Measurements from ENCODE around the gene TMBIM6.
A peak's percentile ranks its signal among the peaks of the same experiment; 100 is the strongest.

The TMBIM6 gene

DNA sequence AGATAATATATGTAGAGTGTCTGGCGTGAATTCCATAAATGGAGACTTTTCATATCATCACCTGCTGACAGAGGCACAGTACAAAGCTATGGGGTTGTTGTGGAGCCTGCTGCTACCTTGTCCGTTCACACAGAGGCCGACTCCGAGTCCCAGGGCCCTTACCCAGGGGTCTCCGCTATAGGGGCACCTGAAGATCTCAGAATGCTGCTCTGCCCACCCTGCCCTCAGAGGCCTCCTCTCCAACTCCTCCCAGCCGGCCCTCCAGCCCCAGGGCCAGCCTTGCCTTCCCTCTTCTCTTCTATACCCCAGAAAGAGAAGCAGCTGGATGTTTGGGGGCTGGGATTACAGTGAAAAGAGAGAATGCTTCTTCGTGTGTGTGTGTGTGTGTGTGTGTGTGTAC is 65.5 kb downstream of the TMBIM6 start (continued):
- TF ChIP-seq ZNF112 (tag by site-specific recombination; IDR thresholded peaks at IDR 0.05) (no peak), ZNF549 (tag by site-specific recombination; IDR thresholded peaks at IDR 0.05) (no peak), HOXA7 (CRISPR knock-in tag; IDR thresholded peaks at IDR 0.05; ENCODE audit: borderline replicate concordance) (no peak), ZNF175 (tag by site-specific recombination; IDR thresholded peaks at IDR 0.05) (no peak), ZNF624 (tag by site-specific recombination; IDR thresholded peaks at IDR 0.05) (no peak)

- Histone ChIP-seq H3K9me3 (ENCODE audit: control insufficient read depth, insufficient read depth, low read depth, low read length) (no peaks in the 10 kb centered on the region), H3K4me3 (ENCODE audit: low read depth, low read length) (no peak overlapping the region), H3K27ac (ENCODE audit: extremely low read depth, low read depth, low read length) (no peak overlapping the region), H3K4me1 (ENCODE audit: control insufficient read depth, insufficient read depth, low read length) (no peaks in the 10 kb centered on the region), H3K36me3 (ENCODE audit: control insufficient read depth in 2 of 2, insufficient read depth in 1 of 2, low read length in 2 of 2) (peaks cover 0 to 45% of the 10 kb centered on the region in 2 experiments; a peak in 2 of 3 replicates)
- CTCF ChIA-PET: interaction anchor here (0.6 to 1.6 kb wide), 2 partner anchors 30 to 364 kb away, joined by 3 to 5 read pairs; no protein-coding TSS in a partner anchor
- POLR2A ChIA-PET: interaction anchor here (0.6 to 0.9 kb wide), 2 partner anchors 27 to 35 kb away, joined by 3 to 8 read pairs; partner anchors contain the start of gene BCDIN3D
- TF ChIP-seq ZNF529 (tag by site-specific recombination; IDR thresholded peaks at IDR 0.05; ENCODE audit: insufficient replicate concordance) (no peak), ZBTB44 (tag by site-specific recombination; IDR thresholded peaks at IDR 0.05) (no peak), ZNF24 (tag by site-specific recombination; IDR thresholded peaks at IDR 0.05) (no peak)
These were observed 66.7 kb downstream of the TMBIM6 start for GRCh38 chr12:49807991-49808580.

DNA sequence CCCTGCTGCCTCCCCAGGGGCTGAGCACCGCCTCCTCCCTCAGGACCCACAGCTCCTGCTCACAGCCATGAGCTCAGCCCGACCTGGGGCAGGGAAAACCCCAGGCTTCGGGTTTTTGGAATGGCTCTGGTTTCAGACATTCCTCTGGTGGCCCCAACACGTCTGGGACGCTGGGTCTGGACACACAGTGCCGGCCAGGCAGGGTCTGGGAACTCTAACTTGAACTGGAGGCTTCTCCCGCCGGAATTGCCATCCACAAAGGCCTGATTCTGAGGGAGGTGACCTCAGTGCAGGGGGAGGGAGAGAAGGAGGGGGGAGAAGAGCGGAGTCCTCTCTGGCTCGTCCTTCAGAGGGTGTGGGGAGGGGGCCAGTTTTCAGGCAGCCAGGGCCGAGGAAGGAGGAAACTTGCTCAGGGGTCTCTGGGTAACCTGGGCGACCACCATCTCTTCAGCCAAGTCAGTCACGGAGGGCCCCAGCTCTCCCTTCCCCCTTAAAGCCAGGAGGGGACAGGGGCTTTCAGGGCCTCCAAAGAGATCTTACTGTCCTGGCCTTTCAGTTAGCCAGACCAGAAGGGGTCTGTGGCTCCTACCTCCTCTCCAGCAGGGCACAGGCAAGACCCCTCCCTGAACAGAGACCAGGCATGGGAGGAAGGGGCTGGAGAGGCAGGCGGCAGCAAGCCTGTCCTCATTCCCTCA is 67.5 kb downstream of the TMBIM6 start:
- Histone ChIP-seq H3K36me3 (ENCODE audit: control insufficient read depth in 2 of 2, insufficient read depth in 1 of 2, low read length in 2 of 2) (peaks cover 0 to 39% of the 10 kb centered on the region in 2 experiments; a peak in 2 of 3 replicates), H3K27ac (ENCODE audit: extremely low read depth, low read depth, low read length) (no peak overlapping the region), H3K9me3 (ENCODE audit: control insufficient read depth, insufficient read depth, low read depth, low read length) (no peaks in the 10 kb centered on the region), H3K4me3 (ENCODE audit: low read depth, low read length) (no peak overlapping the region), H3K4me1 (ENCODE audit: control insufficient read depth, insufficient read depth, low read length) (no peaks in the 10 kb centered on the region)
- CTCF ChIA-PET: interaction anchor here (0.5 to 1.6 kb wide), 3 partner anchors 31 to 58 kb away, joined by 4 to 5 read pairs (median 4); no protein-coding TSS in a partner anchor
- TF ChIP-seq, protein P1, sequence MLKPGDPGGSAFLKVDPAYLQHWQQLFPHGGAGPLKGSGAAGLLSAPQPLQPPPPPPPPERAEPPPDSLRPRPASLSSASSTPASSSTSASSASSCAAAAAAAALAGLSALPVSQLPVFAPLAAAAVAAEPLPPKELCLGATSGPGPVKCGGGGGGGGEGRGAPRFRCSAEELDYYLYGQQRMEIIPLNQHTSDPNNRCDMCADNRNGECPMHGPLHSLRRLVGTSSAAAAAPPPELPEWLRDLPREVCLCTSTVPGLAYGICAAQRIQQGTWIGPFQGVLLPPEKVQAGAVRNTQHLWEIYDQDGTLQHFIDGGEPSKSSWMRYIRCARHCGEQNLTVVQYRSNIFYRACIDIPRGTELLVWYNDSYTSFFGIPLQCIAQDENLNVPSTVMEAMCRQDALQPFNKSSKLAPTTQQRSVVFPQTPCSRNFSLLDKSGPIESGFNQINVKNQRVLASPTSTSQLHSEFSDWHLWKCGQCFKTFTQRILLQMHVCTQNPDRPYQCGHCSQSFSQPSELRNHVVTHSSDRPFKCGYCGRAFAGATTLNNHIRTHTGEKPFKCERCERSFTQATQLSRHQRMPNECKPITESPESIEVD (tag by site-specific recombination; IDR thresholded peaks at IDR 0.05): no peak
- TF ChIP-seq, protein P2, sequence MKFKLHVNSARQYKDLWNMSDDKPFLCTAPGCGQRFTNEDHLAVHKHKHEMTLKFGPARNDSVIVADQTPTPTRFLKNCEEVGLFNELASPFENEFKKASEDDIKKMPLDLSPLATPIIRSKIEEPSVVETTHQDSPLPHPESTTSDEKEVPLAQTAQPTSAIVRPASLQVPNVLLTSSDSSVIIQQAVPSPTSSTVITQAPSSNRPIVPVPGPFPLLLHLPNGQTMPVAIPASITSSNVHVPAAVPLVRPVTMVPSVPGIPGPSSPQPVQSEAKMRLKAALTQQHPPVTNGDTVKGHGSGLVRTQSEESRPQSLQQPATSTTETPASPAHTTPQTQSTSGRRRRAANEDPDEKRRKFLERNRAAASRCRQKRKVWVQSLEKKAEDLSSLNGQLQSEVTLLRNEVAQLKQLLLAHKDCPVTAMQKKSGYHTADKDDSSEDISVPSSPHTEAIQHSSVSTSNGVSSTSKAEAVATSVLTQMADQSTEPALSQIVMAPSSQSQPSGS (tag by site-specific recombination; IDR thresholded peaks at IDR 0.05; ENCODE audit: low read depth): no peak
- TF ChIP-seq ZNF140 (tag by site-specific recombination; IDR thresholded peaks at IDR 0.05) (no peak), ZNF114 (tag by site-specific recombination; IDR thresholded peaks at IDR 0.05) (no peak), ZNF692 (tag by site-specific recombination; IDR thresholded peaks at IDR 0.05) (no peak), ZNF341 (tag by site-specific recombination; IDR thresholded peaks at IDR 0.05; ENCODE audit: low read depth) (peak; percentile 20; the same call in 1 of the 2 replicates)
- TF ChIP-seq, protein P3, sequence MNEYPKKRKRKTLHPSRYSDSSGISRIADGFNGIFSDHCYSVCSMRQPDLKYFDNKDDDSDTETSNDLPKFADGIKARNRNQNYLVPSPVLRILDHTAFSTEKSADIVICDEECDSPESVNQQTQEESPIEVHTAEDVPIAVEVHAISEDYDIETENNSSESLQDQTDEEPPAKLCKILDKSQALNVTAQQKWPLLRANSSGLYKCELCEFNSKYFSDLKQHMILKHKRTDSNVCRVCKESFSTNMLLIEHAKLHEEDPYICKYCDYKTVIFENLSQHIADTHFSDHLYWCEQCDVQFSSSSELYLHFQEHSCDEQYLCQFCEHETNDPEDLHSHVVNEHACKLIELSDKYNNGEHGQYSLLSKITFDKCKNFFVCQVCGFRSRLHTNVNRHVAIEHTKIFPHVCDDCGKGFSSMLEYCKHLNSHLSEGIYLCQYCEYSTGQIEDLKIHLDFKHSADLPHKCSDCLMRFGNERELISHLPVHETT (tag by site-specific recombination; IDR thresholded peaks at IDR 0.05): no peak
- TF ChIP-seq, protein P4, sequence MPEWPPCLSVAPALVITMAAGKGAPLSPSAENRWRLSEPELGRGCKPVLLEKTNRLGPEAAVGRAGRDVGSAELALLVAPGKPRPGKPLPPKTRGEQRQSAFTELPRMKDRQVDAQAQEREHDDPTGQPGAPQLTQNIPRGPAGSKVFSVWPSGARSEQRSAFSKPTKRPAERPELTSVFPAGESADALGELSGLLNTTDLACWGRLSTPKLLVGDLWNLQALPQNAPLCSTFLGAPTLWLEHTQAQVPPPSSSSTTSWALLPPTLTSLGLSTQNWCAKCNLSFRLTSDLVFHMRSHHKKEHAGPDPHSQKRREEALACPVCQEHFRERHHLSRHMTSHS (tag by site-specific recombination; IDR thresholded peaks at IDR 0.05): no peak
- POLR2A ChIA-PET: interaction anchor here (0.6 to 0.9 kb wide), 2 partner anchors 26 to 34 kb away, joined by 3 to 8 read pairs; partner anchors contain the start of gene BCDIN3D
